GM21529 (cell line): ENCODE results near the gene LRRC7.

Source experiments
- ATAC-seq: cut with Tn5 transposase; IDR thresholded peaks from one replicate; pipeline ENCODE4 v1.9.1; 2021; ENCODE audit not compliant: unreplicated experiment

Gene LRRC7

GRCh38 chr1:70083519-70083918, 515.8 kb downstream of the LRRC7 start:
- ATAC-seq = peak; percentile 68

- no peak for ATAC-seq
Measured at GRCh38 chr1:70084314-70084915, 516.7 kb downstream of the LRRC7 start.

- ATAC-seq = no peak
Measured at GRCh38 chr1:70085521-70085920, 517.8 kb downstream of the LRRC7 start.

- no peak for ATAC-seq
Measured at GRCh38 chr1:70086897-70087296, 519.2 kb downstream of the LRRC7 start.

GRCh38 chr1:70090141-70090540, 522.4 kb downstream of the LRRC7 start:
- ATAC-seq = no peak

GRCh38 chr1:70090875-70091274, 523.2 kb downstream of the LRRC7 start:
- no peak for ATAC-seq

- no peak for ATAC-seq
Measured at GRCh38 chr1:70091811-70092210, 524.1 kb downstream of the LRRC7 start.

GRCh38 chr1:70092526-70092925, 524.8 kb downstream of the LRRC7 start:
- no peak for ATAC-seq

- no peak for ATAC-seq
Measured at GRCh38 chr1:70093250-70093975, 525.7 kb downstream of the LRRC7 start.

GRCh38 chr1:70101231-70101630, 533.5 kb downstream of the LRRC7 start:
- no peak for ATAC-seq

- ATAC-seq = no peak
Measured at GRCh38 chr1:70101774-70102173, 534.1 kb downstream of the LRRC7 start.

- no peak for ATAC-seq
Measured at GRCh38 chr1:70103770-70104169, 536.0 kb downstream of the LRRC7 start.

GRCh38 chr1:70109241-70109640, 541.5 kb downstream of the LRRC7 start:
- ATAC-seq = no peak

- ATAC-seq = no peak
Measured at GRCh38 chr1:70112838-70113237, 545.1 kb downstream of the LRRC7 start.

GRCh38 chr1:70115315-70115714, 547.6 kb downstream of the LRRC7 start:
- no peak for ATAC-seq

GRCh38 chr1:70117046-70117445, 549.3 kb downstream of the LRRC7 start:
- no peak for ATAC-seq

- no peak for ATAC-seq
Measured at GRCh38 chr1:70134148-70134547, 566.4 kb downstream of the LRRC7 start.

- ATAC-seq = no peak
Measured at GRCh38 chr1:70140343-70140742, 572.6 kb downstream of the LRRC7 start.

- ATAC-seq = no peak
Measured at GRCh38 chr1:70140894-70141293, 573.2 kb downstream of the LRRC7 start.

- ATAC-seq = no peak
Measured at GRCh38 chr1:70142075-70142474, 574.4 kb downstream of the LRRC7 start.

GRCh38 chr1:70143048-70143659, 575.4 kb downstream of the LRRC7 start:
- ATAC-seq = no peak

GRCh38 chr1:70146488-70146887, 578.8 kb downstream of the LRRC7 start:
- no peak for ATAC-seq
